Subcutaneous adipose tissue (tissue), 4 donors: ENCODE results near the gene GZMA. TPM values are rescaled to one million over a fixed set of nuclear protein-coding genes. Genes with fewer than 3 reads are reported as not detected.

Experiments
- total RNA-seq, 4 donors: library from RNA; depleted of rRNA; stranded (reverse); fragments of >200 nt; gene quantifications; one replicate each; pipeline ENCODE4 v1.1.0, GENCODE V29; 2016
- TF ChIP-seq, protein P1 (sequence below): fragments of 450-650 bp; IDR thresholded peaks from one replicate; pipeline ENCODE4 v1.5.1; 2016; ENCODE audit warnings: low read depth, mild to moderate bottlenecking, control low read depth, antibody characterized with exemption, moderate library complexity

GZMA gene
- total RNA-seq, 4 donors from 2014 or later: 1.3 to 2.2 (median 1.8) TPM; not detected in 1

GRCh38 chr5:55070968-55071367, 31.5 kb upstream of the GZMA start:
- TF ChIP-seq, protein P1, sequence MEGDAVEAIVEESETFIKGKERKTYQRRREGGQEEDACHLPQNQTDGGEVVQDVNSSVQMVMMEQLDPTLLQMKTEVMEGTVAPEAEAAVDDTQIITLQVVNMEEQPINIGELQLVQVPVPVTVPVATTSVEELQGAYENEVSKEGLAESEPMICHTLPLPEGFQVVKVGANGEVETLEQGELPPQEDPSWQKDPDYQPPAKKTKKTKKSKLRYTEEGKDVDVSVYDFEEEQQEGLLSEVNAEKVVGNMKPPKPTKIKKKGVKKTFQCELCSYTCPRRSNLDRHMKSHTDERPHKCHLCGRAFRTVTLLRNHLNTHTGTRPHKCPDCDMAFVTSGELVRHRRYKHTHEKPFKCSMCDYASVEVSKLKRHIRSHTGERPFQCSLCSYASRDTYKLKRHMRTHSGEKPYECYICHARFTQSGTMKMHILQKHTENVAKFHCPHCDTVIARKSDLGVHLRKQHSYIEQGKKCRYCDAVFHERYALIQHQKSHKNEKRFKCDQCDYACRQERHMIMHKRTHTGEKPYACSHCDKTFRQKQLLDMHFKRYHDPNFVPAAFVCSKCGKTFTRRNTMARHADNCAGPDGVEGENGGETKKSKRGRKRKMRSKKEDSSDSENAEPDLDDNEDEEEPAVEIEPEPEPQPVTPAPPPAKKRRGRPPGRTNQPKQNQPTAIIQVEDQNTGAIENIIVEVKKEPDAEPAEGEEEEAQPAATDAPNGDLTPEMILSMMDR: no peak

GRCh38 chr5:55071413-55071812, 31.0 kb upstream of the GZMA start:
- TF ChIP-seq, protein P1: no peak

- TF ChIP-seq, protein P1: no peak
Measured at GRCh38 chr5:55072666-55073065, 29.8 kb upstream of the GZMA start.

DNA sequence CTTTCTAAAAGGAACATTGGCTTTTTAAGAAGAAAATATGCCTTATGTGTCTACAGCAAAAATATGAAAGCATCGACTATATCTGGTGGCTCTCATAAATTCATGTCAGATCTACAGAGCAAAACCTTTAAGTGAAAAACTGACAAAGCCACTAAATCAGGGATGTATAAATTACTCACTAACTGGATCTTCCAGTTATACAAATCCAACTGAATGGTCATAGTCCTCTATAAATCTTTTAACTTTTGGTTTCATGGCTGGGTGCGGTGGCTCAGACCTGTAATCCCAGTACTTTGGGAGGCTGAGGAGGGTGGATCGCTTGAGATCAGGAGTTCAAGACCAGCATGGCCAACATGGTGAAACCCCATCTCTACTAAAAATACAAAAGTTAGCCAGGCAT, 29.2 kb upstream of the GZMA start:
- TF ChIP-seq, protein P1: no peak

DNA sequence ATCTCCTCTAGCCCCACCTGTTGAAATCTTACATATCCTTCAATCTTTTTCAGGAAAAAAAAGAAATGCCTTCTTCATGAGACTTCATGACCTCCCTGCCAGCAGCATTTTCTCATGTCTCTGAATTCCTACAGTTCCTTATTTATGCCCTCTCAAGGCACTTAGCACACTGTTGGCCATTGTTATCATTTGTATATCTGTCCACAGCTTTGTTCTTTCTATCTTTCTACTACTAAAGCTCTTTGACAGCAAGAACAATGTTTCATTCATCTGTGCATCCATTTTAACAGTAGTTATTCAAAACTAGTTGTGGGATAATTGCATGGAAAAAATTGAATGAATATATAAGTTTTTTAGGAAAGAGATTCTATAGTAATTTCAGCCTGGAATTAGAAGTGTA, 20.9 kb upstream of the GZMA start:
- TF ChIP-seq, protein P1: no peak

- TF ChIP-seq, protein P1: no peak
Measured at GRCh38 chr5:55096182-55096581, 6.3 kb upstream of the GZMA start.

GRCh38 chr5:55096861-55097260, 5.6 kb upstream of the GZMA start:
- TF ChIP-seq, protein P1: no peak
